Suprapubic skin (tissue), 4 donors: ENCODE results near the gene FASN.

ENCODE experiments used
- EP300 ChIP-seq: sonication (generic); formaldehyde crosslinking; IDR thresholded peaks from one replicate; pipeline ENCODE4 v1.6.1; 2017; ENCODE audit warnings: antibody characterized with exemption
- POLR2A ChIP-seq, 2 donors: fragments of 450-650 bp; IDR thresholded peaks; one replicate each; pipeline ENCODE4 v1.6.1; 2017; ENCODE audit warnings: antibody characterized with exemption in 2 of 2, mild to moderate bottlenecking in 2 of 2, moderate library complexity in 2 of 2
- POLR2AphosphoS5 ChIP-seq, 3 donors: sonication (generic); formaldehyde crosslinking; IDR thresholded peaks; one replicate each; pipeline ENCODE4 v1.6.1; 2017; ENCODE audit warnings: antibody characterized with exemption in 3 of 3

DNA sequence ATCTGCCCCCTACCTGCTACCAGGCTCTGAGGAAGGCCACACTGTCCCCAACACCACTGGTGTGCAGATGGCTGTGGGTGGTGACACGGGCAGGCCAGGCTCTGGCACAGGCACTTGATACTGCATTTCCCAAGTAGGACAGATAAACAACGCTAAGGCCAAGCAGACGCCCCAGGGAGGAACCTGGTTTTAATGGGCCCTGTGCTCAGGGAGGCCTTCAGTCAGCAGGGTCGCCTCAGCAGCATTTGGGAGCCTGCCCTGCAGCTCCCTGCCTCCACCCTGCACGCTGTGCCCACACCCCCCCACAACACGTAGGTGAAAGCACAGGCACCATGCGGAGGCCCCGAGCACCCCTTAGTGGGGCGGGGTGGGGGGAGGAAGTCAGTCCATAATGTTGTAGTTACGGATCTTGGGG, 3.3 kb upstream of the FASN start:
- TF ChIP-seq EP300: no peak
- no peak for TF ChIP-seq POLR2A (IDR thresholded peaks at IDR 0.05)
- TF ChIP-seq POLR2AphosphoS5 (IDR thresholded peaks at IDR 0.05): no peak
